ENCODE results near the gene WDR77.

Gene WDR77

GRCh38 chr1:111489604-111490003, 40.5 kb upstream of the WDR77 start:
- Histone ChIP-seq H3K4me3 (replicated peaks; ENCODE audit: low read depth, low read length) (no peak overlapping the region), H3K36me3 (ENCODE audit: control insufficient read depth, insufficient read depth, low read length) (no peaks in the 10 kb centered on the region)
- no peak for TF ChIP-seq CTCF (IDR thresholded peaks at IDR 0.05; ENCODE audit: insufficient read depth, low read length, poor library complexity, severe bottlenecking)

GRCh38 chr1:111488669-111489068, 39.6 kb upstream of the WDR77 start:
- no peak for TF ChIP-seq CTCF (IDR thresholded peaks at IDR 0.05; ENCODE audit: insufficient read depth, low read length, poor library complexity, severe bottlenecking)
- H3K27me3 ChIP-seq (replicated peaks; ENCODE audit: control insufficient read depth, insufficient read depth, low read length), result no peaks in the 10 kb centered on the region
- no peaks in the 10 kb centered on the region for H3K36me3 ChIP-seq (ENCODE audit: control insufficient read depth, insufficient read depth, low read length)
- no peak overlapping the region for H3K4me3 ChIP-seq (replicated peaks; ENCODE audit: low read depth, low read length)
- DNase-seq (ENCODE audit: extremely low read depth, insufficient read length), result no peak

More at GRCh38 chr1:111489604-111490003, 40.5 kb upstream of the WDR77 start:
- no peak for DNase-seq (ENCODE audit: extremely low read depth, insufficient read length)
- H3K27me3 ChIP-seq (replicated peaks; ENCODE audit: control insufficient read depth, insufficient read depth, low read length), result no peaks in the 10 kb centered on the region

GRCh38 chr1:111487133-111487532, 38.1 kb upstream of the WDR77 start:
- no peak for TF ChIP-seq CTCF (IDR thresholded peaks at IDR 0.05; ENCODE audit: insufficient read depth, low read length, poor library complexity, severe bottlenecking)
- Histone ChIP-seq H3K36me3 (ENCODE audit: control insufficient read depth, insufficient read depth, low read length) (no peaks in the 10 kb centered on the region), H3K4me3 (replicated peaks; ENCODE audit: low read depth, low read length) (no peak overlapping the region), H3K27me3 (replicated peaks; ENCODE audit: control insufficient read depth, insufficient read depth, low read length) (no peaks in the 10 kb centered on the region)
- DNase-seq (ENCODE audit: extremely low read depth, insufficient read length), result no peak

- Histone ChIP-seq H3K4me3 (replicated peaks; ENCODE audit: low read depth, low read length) (no peak overlapping the region), H3K36me3 (ENCODE audit: control insufficient read depth, insufficient read depth, low read length) (no peaks in the 10 kb centered on the region), H3K27me3 (replicated peaks; ENCODE audit: control insufficient read depth, insufficient read depth, low read length) (no peaks in the 10 kb centered on the region)
- TF ChIP-seq CTCF (IDR thresholded peaks at IDR 0.05; ENCODE audit: insufficient read depth, low read length, poor library complexity, severe bottlenecking), result no peak
- DNase-seq (ENCODE audit: extremely low read depth, insufficient read length), result no peak
Measured at GRCh38 chr1:111486431-111486830, 37.4 kb upstream of the WDR77 start.

GRCh38 chr1:111484391-111485026, 35.5 kb upstream of the WDR77 start:
- no peak for DNase-seq (ENCODE audit: extremely low read depth, insufficient read length)
- Histone ChIP-seq H3K27me3 (replicated peaks; ENCODE audit: control insufficient read depth, insufficient read depth, low read length) (no peaks in the 10 kb centered on the region), H3K36me3 (ENCODE audit: control insufficient read depth, insufficient read depth, low read length) (no peaks in the 10 kb centered on the region), H3K4me3 (replicated peaks; ENCODE audit: low read depth, low read length) (no peak overlapping the region)
- no peak for TF ChIP-seq CTCF (IDR thresholded peaks at IDR 0.05; ENCODE audit: insufficient read depth, low read length, poor library complexity, severe bottlenecking)

- no peaks in the 10 kb centered on the region for H3K27me3 ChIP-seq (replicated peaks; ENCODE audit: control insufficient read depth, insufficient read depth, low read length)
- TF ChIP-seq CTCF (IDR thresholded peaks at IDR 0.05; ENCODE audit: insufficient read depth, low read length, poor library complexity, severe bottlenecking), result no peak
- H3K4me3 ChIP-seq (replicated peaks; ENCODE audit: low read depth, low read length), result no peak overlapping the region
- no peaks in the 10 kb centered on the region for H3K36me3 ChIP-seq (ENCODE audit: control insufficient read depth, insufficient read depth, low read length)
- no peak for DNase-seq (ENCODE audit: extremely low read depth, insufficient read length)
Measured at GRCh38 chr1:111483876-111484275, 34.8 kb upstream of the WDR77 start.
